Measurements from ENCODE around the gene ZSCAN25.

- TF ChIP-seq, protein P1, sequence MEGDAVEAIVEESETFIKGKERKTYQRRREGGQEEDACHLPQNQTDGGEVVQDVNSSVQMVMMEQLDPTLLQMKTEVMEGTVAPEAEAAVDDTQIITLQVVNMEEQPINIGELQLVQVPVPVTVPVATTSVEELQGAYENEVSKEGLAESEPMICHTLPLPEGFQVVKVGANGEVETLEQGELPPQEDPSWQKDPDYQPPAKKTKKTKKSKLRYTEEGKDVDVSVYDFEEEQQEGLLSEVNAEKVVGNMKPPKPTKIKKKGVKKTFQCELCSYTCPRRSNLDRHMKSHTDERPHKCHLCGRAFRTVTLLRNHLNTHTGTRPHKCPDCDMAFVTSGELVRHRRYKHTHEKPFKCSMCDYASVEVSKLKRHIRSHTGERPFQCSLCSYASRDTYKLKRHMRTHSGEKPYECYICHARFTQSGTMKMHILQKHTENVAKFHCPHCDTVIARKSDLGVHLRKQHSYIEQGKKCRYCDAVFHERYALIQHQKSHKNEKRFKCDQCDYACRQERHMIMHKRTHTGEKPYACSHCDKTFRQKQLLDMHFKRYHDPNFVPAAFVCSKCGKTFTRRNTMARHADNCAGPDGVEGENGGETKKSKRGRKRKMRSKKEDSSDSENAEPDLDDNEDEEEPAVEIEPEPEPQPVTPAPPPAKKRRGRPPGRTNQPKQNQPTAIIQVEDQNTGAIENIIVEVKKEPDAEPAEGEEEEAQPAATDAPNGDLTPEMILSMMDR (IDR thresholded peaks at IDR 0.05 in 8 of 11, conservative IDR thresholded peaks at IDR 0.05 in 3 of 11): no peak
- TF ChIP-seq POLR2AphosphoS5 (IDR thresholded peaks at IDR 0.05): no peak
- no peak for TF ChIP-seq POLR2A (IDR thresholded peaks at IDR 0.05)
These were observed 2.3 kb upstream of the ZSCAN25 start for GRCh38 chr7:99614495-99614894.

All from spleen (tissue), 7 donors.